Stimulated activated CD4-positive, alpha-beta T cell treated with anti-CD3 and anti-CD28 coated beads, Interleukin-15, amount 100 ng/mL, for 48 hours (primary cell): ENCODE data around the gene RAB10.
"Not testable (repeated sequence)": the region's sequence is repeated elsewhere in the genome, so short reads cannot be mapped to it uniquely, and the experiment has no call there.

Experiments
- DNase-seq, 2 donors: peaks; one replicate each; pipeline ENCODE4 v3.0.0-alpha.2; 2020; ENCODE audit warnings: low read depth in 2 of 2

The RAB10 gene

GRCh38 chr2:26058390-26058789 is 24.5 kb downstream of the RAB10 start:
- DNase-seq, result no peak

- DNase-seq, result no peak
These were observed 25.7 kb downstream of the RAB10 start for GRCh38 chr2:26059542-26059941.

GRCh38 chr2:26061539-26061938 is 27.7 kb downstream of the RAB10 start:
- no peak for DNase-seq

DNA sequence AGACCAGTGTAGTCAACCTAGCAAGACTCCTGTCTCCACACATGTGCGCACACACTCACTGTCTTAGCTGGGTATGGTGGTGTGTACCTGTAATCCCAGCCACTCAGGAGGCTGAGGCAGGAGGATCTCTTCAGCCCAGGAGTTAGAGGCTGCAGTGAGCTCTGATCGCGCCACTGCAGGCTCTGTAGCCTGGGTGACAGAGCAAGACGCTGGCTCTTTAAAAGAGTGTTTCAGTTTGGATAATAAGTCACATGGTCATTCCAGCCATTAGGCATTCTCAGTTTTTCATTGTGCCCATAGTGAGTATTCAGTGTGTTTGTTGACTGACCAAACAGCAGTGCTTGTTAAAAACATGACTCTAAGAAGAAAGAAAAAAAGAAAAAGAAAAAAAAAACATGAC is 31.0 kb downstream of the RAB10 start:
- no peak for DNase-seq

GRCh38 chr2:26067186-26067974 is 33.5 kb downstream of the RAB10 start:
- DNase-seq, result no peak

DNA sequence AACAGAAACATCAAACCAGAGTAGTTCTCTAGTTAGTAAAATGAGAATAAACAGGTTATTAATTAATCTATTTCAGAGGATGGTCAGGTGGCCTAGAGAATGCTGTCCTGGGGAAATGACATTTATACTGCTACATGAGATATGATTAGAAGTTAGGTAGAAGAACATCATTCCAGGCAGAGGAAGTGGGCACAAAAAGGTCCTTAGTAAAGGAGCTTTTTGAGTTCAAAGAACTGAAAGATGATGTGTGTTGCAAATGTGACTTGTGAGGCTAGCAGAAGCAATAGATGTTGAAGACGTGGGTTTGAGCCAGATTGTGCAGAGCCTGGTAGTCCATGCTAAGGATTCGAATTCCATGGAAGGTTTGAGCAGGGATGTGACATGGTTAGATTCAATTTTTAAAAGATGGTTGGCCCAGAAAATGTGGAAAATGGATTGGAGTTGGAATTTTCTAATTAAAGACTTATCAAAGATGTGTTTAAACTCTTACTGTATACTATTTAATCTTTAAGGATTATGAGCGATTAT is 34.2 kb downstream of the RAB10 start:
- DNase-seq, result no peak

GRCh38 chr2:26068602-26069298 is 34.9 kb downstream of the RAB10 start:
- peak in 1 of 2 donors; percentile 23 for DNase-seq

DNA sequence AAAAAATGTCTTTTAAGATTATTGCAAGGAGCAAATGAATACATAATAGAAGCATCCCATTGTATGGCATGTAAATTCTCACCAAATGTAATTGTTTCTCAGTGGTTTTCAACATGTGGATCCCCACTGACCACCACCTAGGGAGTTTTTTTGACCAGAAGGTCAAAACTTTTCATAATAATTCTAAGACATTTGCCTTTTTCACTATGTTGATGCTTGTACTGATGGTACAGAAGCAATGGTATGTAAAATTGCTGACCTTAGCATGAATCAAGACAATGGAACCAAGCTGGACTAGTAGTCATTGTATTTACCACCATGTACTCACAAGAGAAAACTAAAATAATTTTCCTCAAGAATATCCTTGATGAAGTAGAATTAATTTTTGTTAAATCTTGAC is 36.8 kb downstream of the RAB10 start:
- DNase-seq, result no peak

GRCh38 chr2:26072925-26073768 is 39.3 kb downstream of the RAB10 start:
- no peak for DNase-seq

- no peak for DNase-seq
These were observed 39.9 kb downstream of the RAB10 start for GRCh38 chr2:26073830-26074229.

DNA sequence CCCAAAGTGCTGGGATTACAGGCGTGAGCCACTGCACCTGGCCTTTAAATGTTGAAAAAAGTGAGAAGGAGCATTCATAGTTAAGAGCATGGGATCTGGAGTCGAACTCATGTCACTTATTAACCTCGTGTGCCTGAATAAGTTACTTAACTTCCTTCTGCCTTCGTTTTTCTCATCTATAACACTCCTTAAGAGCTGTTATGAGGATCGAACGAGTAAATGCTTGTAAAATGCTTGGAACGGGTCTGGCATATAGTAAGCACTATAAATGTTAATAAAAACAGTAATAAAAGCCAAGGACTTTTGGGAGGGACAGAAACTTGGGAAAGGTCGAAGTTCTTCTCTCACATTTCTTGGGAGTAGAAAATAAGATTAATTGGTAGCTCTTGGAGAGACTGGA is 40.8 kb downstream of the RAB10 start:
- no peak for DNase-seq

DNA sequence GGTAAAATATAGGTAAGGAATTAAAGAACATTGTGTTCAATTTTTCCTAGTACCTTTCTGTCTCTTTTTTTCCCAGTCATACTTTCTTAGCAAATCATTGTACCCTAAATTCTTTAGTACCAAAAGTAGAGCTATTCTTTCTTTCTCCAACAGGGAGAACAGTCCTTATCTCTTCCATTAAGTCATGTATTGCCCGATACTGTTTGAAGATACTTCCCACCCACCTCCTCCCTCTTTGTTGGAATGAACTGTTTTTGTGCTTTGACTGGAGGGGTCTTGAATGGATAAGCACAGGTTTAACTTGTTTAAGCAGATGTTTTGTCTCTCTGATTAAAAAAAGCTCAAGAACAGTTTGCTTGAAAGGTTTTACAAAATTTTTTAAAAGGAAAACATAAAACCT is 41.3 kb downstream of the RAB10 start:
- no peak for DNase-seq

DNA sequence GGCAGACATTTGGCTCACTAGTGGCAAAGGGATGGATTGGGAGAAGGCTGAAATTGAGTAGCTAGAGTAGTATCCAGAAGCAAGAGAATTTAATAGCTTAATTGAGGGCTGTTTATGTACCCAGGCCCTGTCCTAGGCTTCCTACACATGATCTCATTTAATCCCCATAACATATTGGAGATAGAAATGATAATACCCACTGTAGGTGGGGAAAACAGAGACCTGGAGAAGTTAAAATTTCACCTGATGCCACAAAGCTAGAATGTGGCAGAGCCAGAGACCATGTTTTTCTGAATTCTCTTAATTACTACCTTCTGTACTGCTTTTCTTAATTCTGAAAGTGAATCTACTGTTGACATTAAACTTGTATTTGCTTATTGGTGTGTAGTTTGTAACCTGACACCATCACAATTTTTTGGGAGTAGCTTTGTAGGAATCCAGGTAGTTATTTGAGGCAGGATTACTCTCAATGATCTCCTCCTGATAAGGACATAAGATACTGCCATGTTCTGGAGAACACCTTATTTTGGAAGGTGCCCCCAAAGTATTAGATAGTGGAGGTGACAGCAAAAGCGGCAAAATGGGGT is 42.2 kb downstream of the RAB10 start:
- DNase-seq, result no peak

- DNase-seq, result no peak
These were observed 43.4 kb downstream of the RAB10 start for GRCh38 chr2:26077291-26077690.

GRCh38 chr2:26078939-26079338 is 45.1 kb downstream of the RAB10 start:
- DNase-seq, result no peak

GRCh38 chr2:26080356-26080755 is 46.5 kb downstream of the RAB10 start:
- no peak for DNase-seq

GRCh38 chr2:26080925-26081324 is 47.0 kb downstream of the RAB10 start:
- DNase-seq, result not testable (repeated sequence)

DNA sequence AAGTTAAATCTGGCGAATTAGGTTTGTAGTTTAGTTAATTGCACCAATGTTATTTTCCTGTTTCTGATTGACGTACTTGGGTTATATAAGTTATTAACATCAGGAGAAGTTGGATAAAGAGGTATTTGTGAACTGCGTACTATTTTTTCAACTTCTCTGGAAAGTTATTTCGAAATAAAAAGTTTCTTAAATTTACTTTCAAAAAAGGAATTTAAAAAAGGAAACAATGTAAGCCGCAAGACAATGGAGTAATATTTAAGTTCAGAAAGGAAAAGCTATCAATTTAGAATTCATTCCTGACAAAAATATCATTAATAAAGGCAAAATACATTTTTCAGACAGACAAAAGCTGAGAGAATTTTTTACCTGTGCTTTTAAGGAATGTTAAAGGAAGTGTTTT is 47.7 kb downstream of the RAB10 start:
- DNase-seq, result no peak

GRCh38 chr2:26086155-26086637 is 52.3 kb downstream of the RAB10 start:
- DNase-seq, result no peak

GRCh38 chr2:26086779-26087178 is 52.9 kb downstream of the RAB10 start:
- no peak for DNase-seq

GRCh38 chr2:26088038-26088643 is 54.3 kb downstream of the RAB10 start:
- no peak for DNase-seq
